ENCODE measurements around the gene DPH5. TPM values are rescaled to one million over a fixed set of nuclear protein-coding genes. Genes with fewer than 3 reads are reported as not detected.
A peak's percentile ranks its signal among the peaks of the same experiment; 100 is the strongest.

DPH5 gene
- total and polyA plus RNA-seq, 2 donors (not counting 1 experiment from before 2014, with no cell fraction given): 33.0 to 42.5 TPM

GRCh38 chr1:101028466-101028865 is 2.9 kb upstream of the DPH5 start:
- ATAC-seq (ENCODE audit: low read depth) (no peak), DNase-seq (no peak)
- no peaks in the 10 kb centered on the region for H3K27me3 Mint-ChIP-seq
- no peaks in the 10 kb centered on the region for H3K9me3 Mint-ChIP-seq (ENCODE audit: insufficient read depth)
- intact Hi-C loops (cut with micrococcal nuclease): loop anchor here (5.0 to 10.0 kb wide), 5 partner anchors 39 to 279 kb away; no protein-coding TSS in a partner anchor
- no peaks in the 10 kb centered on the region for H3K27me3 ChIP-seq (replicated peaks in 1 of 4; ENCODE audit: control extremely low read depth in 1 of 4, control insufficient read depth in 3 of 4, insufficient read depth in 4 of 4, low read length in 3 of 4)
- no CpG with 5 or more reads among the region's 2 CpGs for WGBS (ENCODE audit: insufficient coverage)
- peaks cover 61% of the 10 kb centered on the region for H3K4me1 Mint-ChIP-seq
- no peaks in the 10 kb centered on the region for H3K9me3 ChIP-seq (ENCODE audit: control extremely low read depth in 1 of 3, control insufficient read depth in 2 of 3, insufficient read depth in 1 of 3, low read length in 2 of 3)
- CTCF ChIA-PET: interaction anchor here (0.8 to 4.8 kb wide), 5 partner anchors 95 to 329 kb away, joined by 3 to 24 read pairs (median 5); no protein-coding TSS in a partner anchor
- H2AFZ ChIP-seq (ENCODE audit: insufficient read depth, low read depth, low read length, poor library complexity, severe bottlenecking): peak overlapping the region; percentile 30
- H3K4me2 ChIP-seq (replicated peaks; ENCODE audit: low read depth, low read length, poor library complexity, severe bottlenecking): peak overlapping the region; percentile 80
- H4K20me1 ChIP-seq (ENCODE audit: control insufficient read depth, insufficient read depth, low read length, poor library complexity, severe bottlenecking): no peaks in the 10 kb centered on the region
- H3K79me2 ChIP-seq (ENCODE audit: control insufficient read depth, insufficient read depth, low read length): peaks cover 97% of the 10 kb centered on the region
- peak overlapping the region; percentile 57 to 85 for H3K27ac ChIP-seq (ENCODE audit: low read length in 2 of 2)
- H3K4me3 ChIP-seq (ENCODE audit: control extremely low read depth in 1 of 5, extremely low read depth in 1 of 5, insufficient read depth in 1 of 5, low read depth in 2 of 5, low read length in 4 of 5): peak overlapping the region; percentile 24 to 95 (median 36)
- no peak for TF ChIP-seq CTCF (IDR thresholded peaks at IDR 0.05)
- TF ChIP-seq EZH2 (IDR thresholded peaks at IDR 0.05; ENCODE audit: borderline replicate concordance, insufficient read depth, low read depth, low read length, poor library complexity, severe bottlenecking): no peak
- H3K36me3 ChIP-seq (replicated peaks in 1 of 2; ENCODE audit: control extremely low read depth in 1 of 2, control insufficient read depth in 1 of 2, extremely low read depth in 1 of 2, insufficient read depth in 2 of 2, low read length in 1 of 2): no peaks in the 10 kb centered on the region
- H3K4me3 Mint-ChIP-seq: peak overlapping the region; percentile 73
- POLR2A ChIA-PET: interaction anchor here (1.1 to 2.1 kb wide), 2 partner anchors 15 to 210 kb away, joined by 3 to 8 read pairs; no protein-coding TSS in a partner anchor
- peak overlapping the region; percentile 43 for H3K27ac Mint-ChIP-seq
- peak overlapping the region; percentile 89 for H3K9ac ChIP-seq (ENCODE audit: low read length)
- H3K4me1 ChIP-seq (ENCODE audit: control insufficient read depth in 2 of 2, insufficient read depth in 2 of 2, low read length in 2 of 2): peaks cover 47 to 53% of the 10 kb centered on the region in 2 donors

- H4K20me1 ChIP-seq (ENCODE audit: control insufficient read depth, insufficient read depth, low read length, poor library complexity, severe bottlenecking): no peaks in the 10 kb centered on the region
- peak overlapping the region; percentile 39 for H2AFZ ChIP-seq (ENCODE audit: insufficient read depth, low read depth, low read length, poor library complexity, severe bottlenecking)
- H3K27me3 ChIP-seq (replicated peaks in 1 of 4; ENCODE audit: control extremely low read depth in 1 of 4, control insufficient read depth in 3 of 4, insufficient read depth in 4 of 4, low read length in 3 of 4): no peaks in the 10 kb centered on the region
- ATAC-seq (ENCODE audit: low read depth): no peak
- peaks cover 99% of the 10 kb centered on the region for H3K79me2 ChIP-seq (ENCODE audit: control insufficient read depth, insufficient read depth, low read length)
- no peaks in the 10 kb centered on the region for H3K9me3 Mint-ChIP-seq (ENCODE audit: insufficient read depth)
- intact Hi-C loops (cut with micrococcal nuclease): loop anchor here (5.0 to 10.0 kb wide), 5 partner anchors 40 to 280 kb away; no protein-coding TSS in a partner anchor
- no peaks in the 10 kb centered on the region for H3K27me3 Mint-ChIP-seq
- H3K4me3 Mint-ChIP-seq: peak overlapping the region; percentile 79
- 90% methylated on average over 1 of the region's 6 CpGs for WGBS (ENCODE audit: insufficient coverage)
- no peak for TF ChIP-seq CTCF (IDR thresholded peaks at IDR 0.05)
- no peak for TF ChIP-seq EZH2 (IDR thresholded peaks at IDR 0.05; ENCODE audit: borderline replicate concordance, insufficient read depth, low read depth, low read length, poor library complexity, severe bottlenecking)
- H3K4me1 ChIP-seq (ENCODE audit: control insufficient read depth in 2 of 2, insufficient read depth in 2 of 2, low read length in 2 of 2): peaks cover 47 to 53% of the 10 kb centered on the region in 2 donors
- POLR2A ChIA-PET: interaction anchor here (1.7 to 2.3 kb wide), 3 partner anchors 211 to 220 kb away, joined by 5 to 10 read pairs (median 8); no protein-coding TSS in a partner anchor
- CTCF ChIA-PET: interaction anchor here (0.9 to 4.8 kb wide), 5 partner anchors 37 to 330 kb away, joined by 3 to 24 read pairs (median 5); no protein-coding TSS in a partner anchor
- peak overlapping the region in 4 of 5 experiments; percentile 2 to 97 (median 88) for H3K4me3 ChIP-seq (ENCODE audit: control extremely low read depth in 1 of 5, extremely low read depth in 1 of 5, insufficient read depth in 1 of 5, low read depth in 2 of 5, low read length in 4 of 5)
- H3K36me3 ChIP-seq (replicated peaks in 1 of 2; ENCODE audit: control extremely low read depth in 1 of 2, control insufficient read depth in 1 of 2, extremely low read depth in 1 of 2, insufficient read depth in 2 of 2, low read length in 1 of 2): no peaks in the 10 kb centered on the region
- H3K27ac ChIP-seq (ENCODE audit: low read length in 2 of 2): peak overlapping the region; percentile 14 to 85
- peak; percentile 15 for DNase-seq
- H3K4me1 Mint-ChIP-seq: peaks cover 57% of the 10 kb centered on the region
- no peaks in the 10 kb centered on the region for H3K9me3 ChIP-seq (ENCODE audit: control extremely low read depth in 1 of 3, control insufficient read depth in 2 of 3, insufficient read depth in 1 of 3, low read length in 2 of 3)
- H3K27ac Mint-ChIP-seq: peak overlapping the region; percentile 61
- H3K4me2 ChIP-seq (replicated peaks; ENCODE audit: low read depth, low read length, poor library complexity, severe bottlenecking): peak overlapping the region; percentile 80
- peak overlapping the region; percentile 89 for H3K9ac ChIP-seq (ENCODE audit: low read length)
These were observed 1.7 kb upstream of the DPH5 start for GRCh38 chr1:101027194-101027772.
